Lung (tissue), 12 donors: ENCODE results near the gene KCNMB2. TPM values are rescaled to one million over a fixed set of nuclear protein-coding genes. Genes with fewer than 3 reads are reported as not detected.

Source experiments
- ATAC-seq: fragments of 200-7000 bp; cut with Tn5 transposase; one replicate; pipeline ENCODE4 v1.9.1; 2020; ENCODE audit warnings: moderate number of reproducible peaks; ENCODE audit not compliant: insufficient read depth, low FRiP score
- DNase-seq, 3 donors: peaks; one replicate each; pipeline ENCODE4 v3.0.0-alpha.2; 2013 to 2017
- H3K27ac ChIP-seq, 2 donors: one replicate each; pipeline ENCODE4 v1.5.1; 2013; ENCODE audit warnings: mild to moderate bottlenecking in 2 of 2, moderate library complexity in 2 of 2, control low read depth in 1 of 2, inconsistent platforms in 1 of 2, low read depth in 1 of 2, low read length in 1 of 2
- H3K27me3 ChIP-seq, 3 donors: one replicate each; pipeline ENCODE4 v1.5.1; 2013; ENCODE audit warnings: low read length in 2 of 3; ENCODE audit not compliant: control insufficient read depth in 3 of 3, insufficient read depth in 3 of 3
- H3K36me3 ChIP-seq, 4 donors: one replicate each; pipeline ENCODE4 v1.5.1; 2013; ENCODE audit warnings: low read length in 4 of 4, mild to moderate bottlenecking in 1 of 4, moderate library complexity in 1 of 4; ENCODE audit not compliant: control insufficient read depth in 4 of 4, insufficient read depth in 4 of 4
- H3K4me1 ChIP-seq, 5 donors: one replicate each; pipeline ENCODE4 v1.5.1; 2013; ENCODE audit warnings: low read length in 5 of 5, mild to moderate bottlenecking in 2 of 5, moderate library complexity in 1 of 5; ENCODE audit not compliant: control insufficient read depth in 5 of 5, insufficient read depth in 5 of 5
- H3K4me3 ChIP-seq: one replicate; pipeline ENCODE4 v1.5.1; 2013; ENCODE audit warnings: mild to moderate bottlenecking, control low read depth, moderate library complexity
- H3K9ac ChIP-seq, 2 donors: one replicate each; pipeline ENCODE4 v1.5.1; 2013; ENCODE audit warnings: low read length in 2 of 2, control low read depth in 1 of 2; ENCODE audit not compliant: insufficient read depth in 1 of 2
- H3K9me3 ChIP-seq, 4 donors: one replicate each; pipeline ENCODE4 v1.5.1; 2013; ENCODE audit warnings: low read length in 3 of 4, mild to moderate bottlenecking in 1 of 4, moderate library complexity in 1 of 4; ENCODE audit not compliant: control insufficient read depth in 4 of 4, insufficient read depth in 3 of 4
- WGBS, 2 donors: extraction: QIAGEN DNeasy Blood & Tissue Kit; methylation state at CpG; one replicate each; pipeline ENCODE4 v1.1.7; 2013; 5-methylcytosine and 5-hydroxymethylcytosine counted together
- polyA plus RNA-seq, 2 donors: library from polyadenylated mRNA; stranded (reverse); fragments of 200-250 nt; gene quantifications; one replicate each; pipeline ENCODE4 v1.2.1, GENCODE V29; 2013
- total RNA-seq, 2 donors: library from RNA; depleted of rRNA in 1 of 2; stranded (reverse); fragments of >200 nt in 1 of 2; gene quantifications; one replicate each; pipeline ENCODE4 v1.2.1, GENCODE V29; 2014 to 2021
- TF ChIP-seq, protein P1 (sequence below): IDR thresholded peaks from 2 replicates; pipeline ENCODE4 v1.5.1; 2012; ENCODE audit warnings: mild to moderate bottlenecking; ENCODE audit errors: control extremely low read depth, extremely low read depth
- donor health status: control.
- donor health status: control.
- donor health status: Bipolar disorder and iron deficiency.
- donor health status: healthy.
- donor health status: DM: yes; HTN: yes; CAD: no.

Gene KCNMB2
- total and polyA plus RNA-seq, 4 donors: 0.62 to 12.2 (median 1.2) TPM

DNA sequence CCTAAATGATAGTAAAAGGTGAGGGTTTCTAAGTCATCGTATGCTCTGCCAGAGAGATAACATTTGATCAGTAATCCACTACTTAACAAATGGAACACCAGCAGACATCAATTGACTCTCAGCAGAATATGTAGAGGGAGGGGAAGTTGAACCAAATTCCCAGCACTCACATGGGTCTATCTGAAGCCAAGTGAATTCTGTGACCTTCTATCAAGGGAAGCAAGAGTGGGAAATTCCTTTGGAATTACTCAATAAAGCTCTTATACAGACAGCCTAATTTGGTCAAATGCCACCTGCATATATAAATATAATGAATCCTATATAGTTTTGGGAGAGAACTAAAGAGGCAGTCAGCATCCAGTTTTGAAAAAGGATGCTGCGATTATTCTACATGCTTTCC lies 15.8 kb upstream of the KCNMB2 start:
- TF ChIP-seq, protein P1, sequence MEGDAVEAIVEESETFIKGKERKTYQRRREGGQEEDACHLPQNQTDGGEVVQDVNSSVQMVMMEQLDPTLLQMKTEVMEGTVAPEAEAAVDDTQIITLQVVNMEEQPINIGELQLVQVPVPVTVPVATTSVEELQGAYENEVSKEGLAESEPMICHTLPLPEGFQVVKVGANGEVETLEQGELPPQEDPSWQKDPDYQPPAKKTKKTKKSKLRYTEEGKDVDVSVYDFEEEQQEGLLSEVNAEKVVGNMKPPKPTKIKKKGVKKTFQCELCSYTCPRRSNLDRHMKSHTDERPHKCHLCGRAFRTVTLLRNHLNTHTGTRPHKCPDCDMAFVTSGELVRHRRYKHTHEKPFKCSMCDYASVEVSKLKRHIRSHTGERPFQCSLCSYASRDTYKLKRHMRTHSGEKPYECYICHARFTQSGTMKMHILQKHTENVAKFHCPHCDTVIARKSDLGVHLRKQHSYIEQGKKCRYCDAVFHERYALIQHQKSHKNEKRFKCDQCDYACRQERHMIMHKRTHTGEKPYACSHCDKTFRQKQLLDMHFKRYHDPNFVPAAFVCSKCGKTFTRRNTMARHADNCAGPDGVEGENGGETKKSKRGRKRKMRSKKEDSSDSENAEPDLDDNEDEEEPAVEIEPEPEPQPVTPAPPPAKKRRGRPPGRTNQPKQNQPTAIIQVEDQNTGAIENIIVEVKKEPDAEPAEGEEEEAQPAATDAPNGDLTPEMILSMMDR: no peak
- H3K9me3 ChIP-seq: no peaks in the 10 kb centered on the region
- H3K9ac ChIP-seq: no peak overlapping the region
- peaks cover 0 to 9% (median 0%) of the 10 kb centered on the region in 5 donors for H3K4me1 ChIP-seq
- H3K27me3 ChIP-seq: peaks cover 0 to 4% (median 0%) of the 10 kb centered on the region in 3 donors
- no peaks in the 10 kb centered on the region for H3K36me3 ChIP-seq
- DNase-seq: no peak
- no peak overlapping the region for H3K27ac ChIP-seq
- H3K4me3 ChIP-seq: no peak overlapping the region
- no peak for ATAC-seq
- 86 to 87% methylated on average over 2 of the region's 2 CpGs for WGBS, 2 donors

DNA sequence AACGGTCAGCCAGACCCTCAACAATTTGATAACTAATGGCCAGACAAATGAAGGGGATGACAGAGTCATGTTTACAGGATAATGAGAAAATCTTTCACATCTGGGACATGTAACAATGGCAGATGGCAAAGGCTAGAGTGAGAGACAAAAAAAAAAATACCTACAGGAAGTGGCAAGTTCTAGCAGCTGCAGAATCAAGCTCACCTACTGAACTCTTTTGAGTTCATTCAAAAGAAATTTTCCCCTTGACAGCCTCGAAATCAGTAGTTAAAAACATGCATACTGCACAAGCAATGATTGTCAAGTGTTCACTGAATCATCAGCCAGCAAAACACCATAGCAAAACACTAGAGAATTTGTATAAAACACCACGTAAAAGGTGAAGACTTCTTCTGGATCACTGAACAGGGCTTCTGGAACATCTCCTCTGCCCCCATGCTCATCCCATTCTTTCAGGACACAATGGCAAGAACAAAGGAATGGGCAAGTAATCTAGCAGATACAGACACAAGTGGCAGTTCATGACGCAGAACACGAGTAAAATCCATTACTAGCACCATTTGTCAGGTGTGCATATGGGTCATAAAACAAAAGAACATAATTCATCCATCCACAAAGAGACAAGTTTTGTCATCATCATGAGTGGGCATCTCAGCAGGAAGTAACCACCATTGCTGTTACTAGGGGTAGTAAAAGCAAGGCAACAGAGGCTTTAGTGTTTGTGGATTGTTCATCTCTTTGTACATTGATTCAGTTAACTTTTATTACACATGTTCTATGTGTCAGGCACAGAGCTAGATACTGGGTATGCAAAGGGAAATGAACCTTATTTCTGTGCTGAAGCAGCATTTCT lies 13.8 kb upstream of the KCNMB2 start:
- no peak overlapping the region for H3K9ac ChIP-seq
- TF ChIP-seq, protein P1: no peak
- ATAC-seq (no peak), DNase-seq (no peak)
- H3K4me1 ChIP-seq: peaks cover 0 to 2% (median 0%) of the 10 kb centered on the region in 5 donors
- H3K27ac ChIP-seq: no peak overlapping the region
- H3K27me3 ChIP-seq: peaks cover 0 to 4% (median 0%) of the 10 kb centered on the region in 3 donors
- H3K36me3 ChIP-seq: no peaks in the 10 kb centered on the region
- H3K4me3 ChIP-seq: no peak overlapping the region
- H3K9me3 ChIP-seq: no peaks in the 10 kb centered on the region
- 86 to 87% methylated on average over 5 of the region's 5 CpGs for WGBS, 2 donors

DNA sequence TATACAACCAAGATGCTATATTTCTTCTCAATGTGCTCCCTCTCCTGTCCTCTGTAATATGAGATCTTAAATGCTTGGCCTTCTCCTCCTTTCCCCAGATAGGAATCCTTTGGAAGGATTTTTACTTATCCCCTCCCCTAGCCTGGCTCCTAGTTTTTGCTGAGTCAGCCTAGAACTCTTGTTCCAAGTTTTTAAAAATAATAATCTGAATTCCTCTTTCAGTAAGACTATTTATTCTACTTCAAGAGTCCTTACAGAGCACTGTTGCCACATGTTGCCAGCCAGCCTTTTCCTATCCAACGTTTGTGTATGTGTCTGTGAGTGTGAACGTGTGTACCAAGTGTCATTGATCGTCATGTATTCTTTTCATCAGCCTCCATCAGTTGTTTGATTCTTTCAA lies 11.0 kb upstream of the KCNMB2 start:
- Histone ChIP-seq H3K4me3 (no peak overlapping the region), H3K4me1 (peaks cover 0 to 2% (median 0%) of the 10 kb centered on the region in 5 donors), H3K36me3 (no peaks in the 10 kb centered on the region), H3K9ac (no peak overlapping the region), H3K27ac (no peak overlapping the region), H3K9me3 (no peaks in the 10 kb centered on the region), H3K27me3 (no peaks in the 10 kb centered on the region)
- DNase-seq: peak in 2 of 3 donors; percentile 72 to 78
- TF ChIP-seq, protein P1: no peak
- 34 to 49% methylated on average over 3 of the region's 3 CpGs for WGBS, 2 donors
- ATAC-seq: no peak
